Measurements from ENCODE around the gene TMCC2.

- TF ChIP-seq CTCF (IDR thresholded peaks at IDR 0.05) (no peak), POLR2AphosphoS5 (IDR thresholded peaks at IDR 0.05) (no peak), POLR2A (IDR thresholded peaks at IDR 0.05) (no peak)
Measured at GRCh38 chr1:205266611-205267305, 39.0 kb downstream of the TMCC2 start.

Measured in prostate gland (tissue), 2 donors.